HEK293 (cell line): ENCODE results near the gene INSYN2B.
"Not testable (repeated sequence)": the region's sequence is repeated elsewhere in the genome, so short reads cannot be mapped to it uniquely, and the experiment has no call there.

Source experiments
- OSR2 ChIP-seq: fragments of 450-650 bp; formaldehyde crosslinking; IDR thresholded peaks from 2 replicates; pipeline ENCODE4 v1.5.1; 2016; ENCODE audit warnings: missing biosample characterization, missing genetic modification characterization
- ZNF416 ChIP-seq: fragments of 450-650 bp; formaldehyde crosslinking; IDR thresholded peaks from 2 replicates; pipeline ENCODE4 v1.5.1; 2016; ENCODE audit warnings: missing biosample characterization, missing genetic modification characterization

DNA sequence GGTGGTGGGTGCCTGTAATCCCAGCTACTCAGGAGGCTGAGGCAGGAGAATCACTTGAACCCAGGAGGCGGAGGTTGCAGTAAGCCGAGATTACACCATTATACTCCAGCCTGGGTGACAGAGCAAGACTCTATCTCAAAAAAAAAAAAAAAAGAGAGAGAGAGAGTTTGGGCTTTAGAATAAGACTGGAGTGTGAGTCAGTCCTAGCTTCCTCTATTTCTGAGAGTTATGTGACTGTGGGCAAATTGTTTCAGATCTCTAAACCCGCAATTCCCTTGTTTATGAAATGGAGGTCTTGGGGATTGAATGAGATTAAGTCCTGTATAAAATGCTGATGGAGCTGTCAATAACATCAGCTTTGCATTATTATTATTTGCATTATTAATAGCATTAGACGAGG is 27.1 kb downstream of the INSYN2B start:
- TF ChIP-seq ZNF416, OSR2 (tag by site-specific recombination): not testable (repeated sequence)
